Natural killer cell (primary cell): ENCODE results near the gene RAB3C. TPM values are rescaled to one million over a fixed set of nuclear protein-coding genes. Genes with fewer than 3 reads are reported as not detected.

ENCODE experiments used
- ATAC-seq, 3 donors: fragments of 150-1000 bp in 2 of 3; fragments of 200-7000 bp in 1 of 3; cut with Tn5 transposase; 1 replicate in 1 of 3; 2 replicates in 2 of 3; pipeline ENCODE4 v1.10.0; 2021; ENCODE audit warnings: mild to moderate bottlenecking in 2 of 3, moderate library complexity in 2 of 3
- DNase-seq, 2 donors: peaks; one replicate each; pipeline versions ENCODE4 v3.0.0 to v3.0.0-alpha.2; 2013 to 2021; ENCODE audit warnings: mixed read lengths in 1 of 2
- H3K27ac ChIP-seq: one replicate; pipeline ENCODE4 v1.5.1; 2013; ENCODE audit warnings: mild to moderate bottlenecking, low read length
- H3K27me3 ChIP-seq: one replicate; pipeline ENCODE4 v1.6.1; 2013; ENCODE audit warnings: low read length; ENCODE audit not compliant: control insufficient read depth, insufficient read depth
- H3K36me3 ChIP-seq: one replicate; pipeline ENCODE4 v1.6.1; 2013; ENCODE audit warnings: low read length; ENCODE audit not compliant: control insufficient read depth, insufficient read depth
- H3K4me1 ChIP-seq: one replicate; pipeline ENCODE4 v1.6.1; 2013; ENCODE audit warnings: low read length; ENCODE audit not compliant: control insufficient read depth, insufficient read depth
- H3K4me3 ChIP-seq: one replicate; pipeline ENCODE4 v1.5.1; 2013; ENCODE audit warnings: low read length
- H3K9me3 ChIP-seq: one replicate; pipeline ENCODE4 v1.6.1; 2013; ENCODE audit warnings: low read length; ENCODE audit not compliant: control insufficient read depth, insufficient read depth
- H3K27ac Mint-ChIP-seq, 2 donors: one replicate each; pipeline ENCODE4 v1.8.0; 2022; ENCODE audit warnings: mild to moderate bottlenecking in 2 of 2, mixed read lengths in 2 of 2, moderate library complexity in 1 of 2
- H3K27me3 Mint-ChIP-seq, 2 donors: one replicate each; pipeline ENCODE4 v1.8.0; 2022; ENCODE audit warnings: low read depth in 2 of 2, mixed read lengths in 2 of 2
- H3K36me3 Mint-ChIP-seq: one replicate; pipeline ENCODE4 v1.8.0; 2022; ENCODE audit warnings: mixed read lengths
- H3K4me1 Mint-ChIP-seq, 2 donors: one replicate each; pipeline ENCODE4 v1.8.0; 2022; ENCODE audit warnings: mixed read lengths in 2 of 2
- H3K4me3 Mint-ChIP-seq: one replicate; pipeline ENCODE4 v1.8.0; 2022; ENCODE audit warnings: mild to moderate bottlenecking, moderate library complexity, mixed read lengths
- H3K9me3 Mint-ChIP-seq, 2 donors: one replicate each; pipeline ENCODE4 v1.8.0; 2022; ENCODE audit warnings: mixed read lengths in 2 of 2
- CTCF ChIP-seq: fragments of 200-600 bp; IDR thresholded peaks from one replicate; pipeline ENCODE4 v1.8.0; 2022; ENCODE audit warnings: antibody characterized with exemption
- WGBS: methylation state at CpG from one replicate; pipeline ENCODE4 v1.1.7; 2013; ENCODE audit warnings: missing lambda C conversion rate; ENCODE audit not compliant: insufficient coverage; 5-methylcytosine and 5-hydroxymethylcytosine counted together
- intact Hi-C: fragments of 100-400 bp; cut with micrococcal nuclease; formaldehyde crosslinking; loops from one replicate; pipeline ENCODE4 v1.14.2; 2022
- total RNA-seq, 4 donors: library from RNA; stranded (reverse); fragments of 120-200 nt in 1 of 4; gene quantifications; one replicate each; pipeline versions ENCODE4 v1.2.3 to v1.2.4, GENCODE V29; 2013 to 2022

RAB3C gene
- total RNA-seq, 3 donors from 2014 or later (not counting 1 experiment from before 2014, with no cell fraction given): 0.05 TPM; not detected in 2

- H3K4me3 ChIP-seq: no peak overlapping the region
- intact Hi-C loops: no loop called here
- H3K4me1 ChIP-seq: no peaks in the 10 kb centered on the region
- no peak for TF ChIP-seq CTCF
- Mint-ChIP-seq H3K27me3 (no peaks in the 10 kb centered on the region), H3K36me3 (no peaks in the 10 kb centered on the region), H3K4me3 (no peak overlapping the region), H3K9me3 (no peaks in the 10 kb centered on the region), H3K4me1 (peaks cover 3 to 8% of the 10 kb centered on the region in 2 donors), H3K27ac (no peak overlapping the region)
- H3K27me3 ChIP-seq: peaks cover 2% of the 10 kb centered on the region
- H3K36me3 ChIP-seq: no peaks in the 10 kb centered on the region
- DNase-seq: no peak
- WGBS: no CpG with 5 or more reads among the region's 2 CpGs
- ATAC-seq: no peak
- no peak overlapping the region for H3K27ac ChIP-seq
- no peaks in the 10 kb centered on the region for H3K9me3 ChIP-seq
Measured at GRCh38 chr5:58765058-58765457, 182.2 kb downstream of the RAB3C start.

GRCh38 chr5:58767104-58767503, 184.2 kb downstream of the RAB3C start:
- Histone ChIP-seq H3K4me3 (no peak overlapping the region), H3K9me3 (no peaks in the 10 kb centered on the region), H3K27ac (no peak overlapping the region), H3K36me3 (no peaks in the 10 kb centered on the region), H3K4me1 (no peaks in the 10 kb centered on the region), H3K27me3 (peaks cover 2% of the 10 kb centered on the region)
- Mint-ChIP-seq H3K27ac (no peak overlapping the region), H3K4me3 (no peak overlapping the region), H3K9me3 (no peaks in the 10 kb centered on the region), H3K36me3 (no peaks in the 10 kb centered on the region), H3K4me1 (no peaks in the 10 kb centered on the region), H3K27me3 (no peaks in the 10 kb centered on the region)
- intact Hi-C loops: no loop called here
- TF ChIP-seq CTCF: no peak
- DNase-seq (no peak), ATAC-seq (no peak)

GRCh38 chr5:58770136-58770535, 187.3 kb downstream of the RAB3C start:
- Mint-ChIP-seq H3K4me1 (no peaks in the 10 kb centered on the region), H3K4me3 (no peak overlapping the region), H3K9me3 (no peaks in the 10 kb centered on the region), H3K27me3 (peaks cover 0 to 15% of the 10 kb centered on the region in 2 donors), H3K36me3 (no peaks in the 10 kb centered on the region), H3K27ac (no peak overlapping the region)
- no peaks in the 10 kb centered on the region for H3K4me1 ChIP-seq
- TF ChIP-seq CTCF: no peak
- DNase-seq (no peak), ATAC-seq (no peak)
- no peaks in the 10 kb centered on the region for H3K9me3 ChIP-seq
- intact Hi-C loops: no loop called here
- H3K27ac ChIP-seq: no peak overlapping the region
- 90% methylated on average over 3 of the region's 3 CpGs for WGBS
- no peaks in the 10 kb centered on the region for H3K36me3 ChIP-seq
- peaks cover 2% of the 10 kb centered on the region for H3K27me3 ChIP-seq
- no peak overlapping the region for H3K4me3 ChIP-seq

- H3K4me1 Mint-ChIP-seq: no peaks in the 10 kb centered on the region
- no peaks in the 10 kb centered on the region for H3K9me3 ChIP-seq
- H3K27me3 ChIP-seq: peaks cover 2% of the 10 kb centered on the region
- 85% methylated on average over 1 of the region's 2 CpGs for WGBS
- H3K4me3 ChIP-seq: no peak overlapping the region
- no peak for ATAC-seq
- H3K36me3 ChIP-seq: no peaks in the 10 kb centered on the region
- peaks cover 0 to 15% of the 10 kb centered on the region in 2 donors for H3K27me3 Mint-ChIP-seq
- intact Hi-C loops: no loop called here
- H3K27ac ChIP-seq: no peak overlapping the region
- H3K36me3 Mint-ChIP-seq: no peaks in the 10 kb centered on the region
- no peaks in the 10 kb centered on the region for H3K9me3 Mint-ChIP-seq
- no peaks in the 10 kb centered on the region for H3K4me1 ChIP-seq
- TF ChIP-seq CTCF: no peak
- DNase-seq: no peak
- no peak overlapping the region for H3K4me3 Mint-ChIP-seq
- H3K27ac Mint-ChIP-seq: no peak overlapping the region
Measured at GRCh38 chr5:58771796-58772195, 188.9 kb downstream of the RAB3C start.
